H1 (cell line): ENCODE data around the gene CEP120. TPM values are rescaled to one million over a fixed set of nuclear protein-coding genes. Genes with fewer than 3 reads are reported as not detected.

Source experiments
- CTCF ChIA-PET: fragments of 300-600 bp; sonication (Branson Sonifier 250); formaldehyde crosslinking; loops from one replicate; lab custom pipeline; 2021; ENCODE audit not compliant: partially characterized antibody; lab: Charles Lee
- POLR2A ChIA-PET: fragments of 300-600 bp; sonication (Branson Sonifier 250); formaldehyde crosslinking; loops from one replicate; lab custom pipeline; 2021; ENCODE audit warnings: inconsistent platforms; ENCODE audit not compliant: partially characterized antibody; lab: Charles Lee
- DNase-seq, 2 experiments: peaks; one replicate each; pipeline versions ENCODE4 v3.0.0 to v3.0.0-alpha.2; 2010 to 2022; ENCODE audit warnings: low spot score in 2 of 2, low read depth in 1 of 2, mixed read lengths in 1 of 2
- FAIRE-seq: peaks from 2 replicates; lab custom pipeline; 2011; peaks lifted over from hg19 to GRCh38; lab: Jason Lieb, UNC
- H2AFZ ChIP-seq: 2 replicates; pipeline ENCODE4 v1.8.1; 2012; ENCODE audit warnings: low read length, inconsistent platforms
- H2AK5ac ChIP-seq: 2 replicates; pipeline ENCODE4 v1.6.1; 2013; ENCODE audit warnings: low read depth, low read length
- H2BK120ac ChIP-seq: replicated peaks from 2 replicates; pipeline ENCODE3; 2013; ENCODE audit warnings: low read depth, low read length, inconsistent platforms
- H2BK12ac ChIP-seq: 2 replicates; pipeline ENCODE4 v1.6.1; 2013; ENCODE audit warnings: low read depth, low read length
- H2BK15ac ChIP-seq: 2 replicates; pipeline ENCODE4 v1.6.1; 2013; ENCODE audit warnings: low read length
- H2BK20ac ChIP-seq: 2 replicates; pipeline ENCODE4 v1.6.1; 2013; ENCODE audit warnings: low read length
- H2BK5ac ChIP-seq: 2 replicates; pipeline ENCODE4 v1.6.1; 2013; ENCODE audit warnings: low read depth, low read length
- H3K14ac ChIP-seq: 2 replicates; pipeline ENCODE4 v1.6.1; 2013; ENCODE audit warnings: inconsistent platforms; ENCODE audit not compliant: insufficient read length
- H3K18ac ChIP-seq: 2 replicates; pipeline ENCODE4 v1.6.1; 2013; ENCODE audit warnings: low read length; ENCODE audit errors: extremely low read depth
- H3K23ac ChIP-seq: 2 replicates; pipeline ENCODE4 v1.6.1; 2013; ENCODE audit warnings: inconsistent platforms; ENCODE audit not compliant: insufficient read length
- H3K23me2 ChIP-seq: 2 replicates; pipeline ENCODE4 v1.6.1; 2013; ENCODE audit warnings: low read depth, low read length
- H3K27ac ChIP-seq: 2 replicates; pipeline ENCODE4 v1.6.1; 2011; ENCODE audit warnings: low read depth, low read length, inconsistent platforms
- H3K27me3 ChIP-seq, 4 experiments: replicated peaks in 1 of 4; 1 replicate in 1 of 4; 2 replicates in 3 of 4; pipeline versions ENCODE4 v1.6.1 to v1.8.1; 2011 to 2013; ENCODE audit warnings: low read length in 3 of 4, mild to moderate bottlenecking in 3 of 4, inconsistent platforms in 2 of 4, mixed read lengths in 2 of 4, moderate library complexity in 1 of 4; ENCODE audit not compliant: control insufficient read depth in 3 of 4, insufficient read depth in 3 of 4; ENCODE audit errors: extremely low read depth in 1 of 4
- H3K36me3 ChIP-seq, 4 experiments: 2 replicates each; pipeline versions ENCODE4 v1.6.1 to v1.8.1; 2011 to 2013; ENCODE audit warnings: mild to moderate bottlenecking in 4 of 4, low read length in 3 of 4, moderate library complexity in 2 of 4, control low read depth in 1 of 4, inconsistent platforms in 1 of 4; ENCODE audit not compliant: insufficient read depth in 4 of 4, control insufficient read depth in 2 of 4
- H3K4ac ChIP-seq: replicated peaks from 2 replicates; pipeline ENCODE3; 2013; ENCODE audit warnings: low read length, low read depth, mixed read lengths, inconsistent platforms; ENCODE audit not compliant: insufficient read length
- H3K4me1 ChIP-seq, 4 experiments: replicated peaks in 1 of 4; 1 replicate in 1 of 4; 2 replicates in 3 of 4; pipeline versions ENCODE4 v1.6.1 to v1.8.1; 2011 to 2013; ENCODE audit warnings: low read length in 3 of 4, inconsistent platforms in 2 of 4, mixed read lengths in 1 of 4; ENCODE audit not compliant: insufficient read depth in 4 of 4, control insufficient read depth in 3 of 4
- H3K4me2 ChIP-seq, 2 experiments: 2 replicates each; pipeline versions ENCODE4 v1.6.1 to v1.8.1; 2011 to 2013; ENCODE audit warnings: low read depth in 2 of 2, low read length in 2 of 2, control low read depth in 1 of 2, inconsistent platforms in 1 of 2, mild to moderate bottlenecking in 1 of 2; ENCODE audit not compliant: insufficient read depth in 1 of 2
- H3K4me3 ChIP-seq, 4 experiments: fragments of 200-600, 300-600 bp in 1 of 4; sonication (generic), shearing (Covaris generic), sonication (Bioruptor Twin) in 1 of 4; 2 replicates each; pipeline versions ENCODE4 v1.5.1 to v1.8.1; 2011 to 2016; ENCODE audit warnings: low read length in 4 of 4, low read depth in 3 of 4, control low read depth in 2 of 4, inconsistent platforms in 2 of 4, mild to moderate bottlenecking in 2 of 4, mixed read lengths in 1 of 4, moderate library complexity in 1 of 4; ENCODE audit not compliant: insufficient read depth in 2 of 4; ENCODE audit errors: extremely low read depth in 1 of 4
- H3K56ac ChIP-seq: replicated peaks from 2 replicates; pipeline ENCODE3; 2013; ENCODE audit warnings: low read depth, mild to moderate bottlenecking, mixed read lengths, low read length, inconsistent platforms; ENCODE audit not compliant: insufficient read length
- H3K79me1 ChIP-seq: 2 replicates; pipeline ENCODE4 v1.6.1; 2013; ENCODE audit warnings: low read depth, low read length, control low read depth
- H3K79me2 ChIP-seq, 2 experiments: 2 replicates each; pipeline versions ENCODE4 v1.6.1 to v1.8.1; 2012 to 2013; ENCODE audit warnings: low read length in 2 of 2, mild to moderate bottlenecking in 2 of 2, inconsistent platforms in 1 of 2; ENCODE audit not compliant: insufficient read depth in 2 of 2, control insufficient read depth in 1 of 2
- H3K9ac ChIP-seq, 4 experiments: replicated peaks in 1 of 4; 1 replicate in 1 of 4; 2 replicates in 3 of 4; pipeline versions ENCODE4 v1.6.1 to v1.8.1; 2011 to 2013; ENCODE audit warnings: low read depth in 3 of 4, low read length in 3 of 4, control low read depth in 2 of 4, mild to moderate bottlenecking in 2 of 4, moderate library complexity in 2 of 4, inconsistent platforms in 1 of 4; ENCODE audit errors: extremely low read depth in 1 of 4
- H3K9me3 ChIP-seq, 2 experiments: 2 replicates each; pipeline versions ENCODE4 v1.6.1 to v1.8.1; 2012 to 2013; ENCODE audit warnings: mild to moderate bottlenecking in 2 of 2, moderate library complexity in 2 of 2, control low read depth in 1 of 2, inconsistent platforms in 1 of 2, low read depth in 1 of 2, low read length in 1 of 2, mixed read lengths in 1 of 2; ENCODE audit not compliant: insufficient read depth in 2 of 2
- H4K20me1 ChIP-seq, 2 experiments: replicated peaks in 1 of 2; 2 replicates each; pipeline versions ENCODE3 to v1.8.1; 2011 to 2013; ENCODE audit warnings: inconsistent platforms in 2 of 2, low read length in 2 of 2, mild to moderate bottlenecking in 1 of 2; ENCODE audit not compliant: insufficient read depth in 2 of 2, control insufficient read depth in 1 of 2
- H4K5ac ChIP-seq: 2 replicates; pipeline ENCODE4 v1.6.1; 2013; ENCODE audit warnings: low read length, low read depth, mixed read lengths, inconsistent platforms; ENCODE audit not compliant: insufficient read length
- H4K8ac ChIP-seq: 2 replicates; pipeline ENCODE4 v1.8.0; 2013; ENCODE audit warnings: mild to moderate bottlenecking, moderate library complexity, low read length, inconsistent platforms; ENCODE audit not compliant: insufficient read depth; ENCODE audit errors: extremely low read depth
- H4K91ac ChIP-seq: replicated peaks from 2 replicates; pipeline ENCODE3; 2013; ENCODE audit warnings: low read length, mixed read lengths, inconsistent platforms; ENCODE audit not compliant: insufficient read length
- ASH2L ChIP-seq: fragments of 200-600, 300-600 bp; sonication (generic); IDR thresholded peaks from one replicate; pipeline ENCODE4 v1.7.1; 2017; ENCODE audit warnings: low read length
- BACH1 ChIP-seq: IDR thresholded peaks from 2 replicates; pipeline ENCODE4 v1.6.1; 2012; ENCODE audit warnings: low read length, improper control_type of control experiment
- CEBPB ChIP-seq: IDR thresholded peaks from 2 replicates; pipeline ENCODE4 v1.6.1; 2012; ENCODE audit warnings: low read depth, low read length
- CTBP2 ChIP-seq: IDR thresholded peaks from 2 replicates; pipeline ENCODE4 v1.7.0; 2011; ENCODE audit warnings: borderline replicate concordance, mild to moderate bottlenecking, moderate library complexity, mixed read lengths, low read length; ENCODE audit not compliant: insufficient read depth, insufficient read length
- GTF2F1 ChIP-seq: IDR thresholded peaks from 2 replicates; pipeline ENCODE4 v1.6.1; 2012; ENCODE audit warnings: low read depth, low read length, improper control_type of control experiment, borderline replicate concordance
- KDM4A ChIP-seq: IDR thresholded peaks from one replicate; pipeline ENCODE4 v1.7.1; 2012; ENCODE audit warnings: low read depth, mild to moderate bottlenecking, moderate library complexity, low read length, inconsistent platforms; ENCODE audit not compliant: severe bottlenecking
- MAFK ChIP-seq: IDR thresholded peaks from 2 replicates; pipeline ENCODE4 v1.6.1; 2012; ENCODE audit warnings: low read depth, mild to moderate bottlenecking, improper control_type of control experiment, low read length
- NANOG ChIP-seq: IDR thresholded peaks from 2 replicates; pipeline ENCODE4 v1.6.1; 2011; ENCODE audit warnings: low read length, low read depth, mild to moderate bottlenecking, inconsistent platforms; ENCODE audit not compliant: insufficient read depth, poor library complexity, severe bottlenecking
- SP2 ChIP-seq: IDR thresholded peaks from 2 replicates; pipeline ENCODE4 v1.6.1; 2012; ENCODE audit warnings: mild to moderate bottlenecking, low read length, inconsistent platforms
- TCF12 ChIP-seq: IDR thresholded peaks from 2 replicates; pipeline ENCODE4 v1.6.1; 2011; ENCODE audit warnings: low read depth, mild to moderate bottlenecking, low read length
- TEAD4 ChIP-seq: IDR thresholded peaks from 2 replicates; pipeline ENCODE4 v1.6.1; 2012; ENCODE audit warnings: low read depth, low read length, inconsistent platforms, mixed read lengths
- YY1 ChIP-seq: IDR thresholded peaks from 2 replicates; pipeline ENCODE4 v1.6.1; 2011; ENCODE audit warnings: low read depth, mild to moderate bottlenecking, low read length
- polyA plus RNA-seq, 7 experiments: library from polyadenylated mRNA; depleted of rRNA in 3 of 7; stranded (reverse) in 5 of 7; unstranded in 2 of 7; fragments of >200 nt in 5 of 7; fragments of 200-250 nt in 2 of 7; gene quantifications; 1 replicate in 5 of 7; 2 replicates in 1 of 7; 4 replicates in 1 of 7; pipeline versions ENCODE4 v1.2.1 to v1.2.3, GENCODE V29; 2011 to 2013; ENCODE audit warnings: missing spikeins in 2 of 7, mixed read lengths in 2 of 7
- total RNA-seq: library from RNA; stranded (reverse); fragmentation: NEBNext Ultra II Directional; extraction: Animal tissue kit (Norgen Biotek cat#: 25700); gene quantifications from 2 replicates; pipeline ENCODE4 v1.2.1, GENCODE V29; 2021

The CEP120 gene
- total and polyA plus RNA-seq, 2 of the 8 experiments (the other 6 are each of a cell fraction or from before 2014, with no cell fraction given) = 9.3 to 17.9 TPM

DNA sequence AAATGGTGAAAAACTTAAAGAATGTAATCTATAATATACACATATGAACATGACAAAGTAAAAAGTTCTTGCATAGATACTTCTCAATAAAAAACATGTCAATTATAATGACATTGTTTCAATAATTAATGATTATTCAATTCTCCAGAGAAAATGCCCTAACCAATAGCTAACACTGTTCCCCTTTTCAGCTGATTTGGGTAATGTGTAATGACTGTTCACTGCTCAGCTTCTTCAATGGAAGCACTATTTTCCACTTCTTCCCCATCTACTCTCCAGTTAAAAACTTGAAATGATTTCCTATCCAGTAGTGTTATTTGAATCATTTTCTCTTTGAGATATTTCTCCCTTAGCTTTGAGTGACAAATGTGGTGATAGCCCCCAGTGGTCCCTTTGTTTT is 62.3 kb downstream of the CEP120 start:
- Histone ChIP-seq H4K91ac (no peak overlapping the region), H3K23ac (no peak overlapping the region), H4K5ac (no peak overlapping the region), H3K4me3 (no peak overlapping the region), H3K27ac (no peak overlapping the region), H3K18ac (no peak overlapping the region), H3K4me1 (no peaks in the 10 kb centered on the region), H2BK5ac (no peak overlapping the region), H2BK20ac (no peak overlapping the region), H4K20me1 (no peaks in the 10 kb centered on the region), H3K23me2 (no peaks in the 10 kb centered on the region), H3K79me2 (no peaks in the 10 kb centered on the region), H2BK12ac (no peak overlapping the region), H3K27me3 (no peaks in the 10 kb centered on the region), H3K14ac (no peak overlapping the region), H2BK120ac (no peak overlapping the region), H3K56ac (no peak overlapping the region), H2BK15ac (no peak overlapping the region), H3K4me2 (no peak overlapping the region), H2AK5ac (no peak overlapping the region), H3K79me1 (no peaks in the 10 kb centered on the region), H3K4ac (no peak overlapping the region), H2AFZ (no peak overlapping the region), H3K36me3 (peaks cover 0 to 14% (median 0%) of the 10 kb centered on the region in 4 experiments; a peak in 4 of 8 replicates), H4K8ac (no peak overlapping the region), H3K9ac (no peak overlapping the region), H3K9me3 (no peaks in the 10 kb centered on the region)
- FAIRE-seq (no peak), DNase-seq (no peak)
- no peak for TF ChIP-seq TCF12
- no peak for TF ChIP-seq ASH2L
- TF ChIP-seq CTBP2 = no peak
- no peak for TF ChIP-seq NANOG
- no peak for TF ChIP-seq TEAD4
- TF ChIP-seq CEBPB = no peak
- TF ChIP-seq MAFK = no peak
- TF ChIP-seq KDM4A = no peak
- no peak for TF ChIP-seq GTF2F1
- TF ChIP-seq SP2 = no peak
- no peak for TF ChIP-seq BACH1
- TF ChIP-seq YY1 = no peak
- ChIA-PET CTCF (interaction anchor here (1.3 kb wide), 1 partner anchor 11 kb away, joined by 6 read pairs; no protein-coding TSS in a partner anchor), POLR2A (interaction anchor here (0.6 kb wide), 1 partner anchor 9 kb away, joined by 3 read pairs; no protein-coding TSS in a partner anchor)
